Karpas-422 (cell line): ENCODE data around the gene IFNA6. TPM values are rescaled to one million over a fixed set of nuclear protein-coding genes. Genes with fewer than 3 reads are reported as not detected.
A peak's percentile ranks its signal among the peaks of the same experiment; 100 is the strongest.

Source experiments
- DNase-seq: peaks from one replicate; pipeline ENCODE4 v3.0.0-alpha.2; 2015
- H2AFZ ChIP-seq: fragments of 200-600 bp; sonication (generic); 2 replicates; pipeline ENCODE4 v1.6.1; 2014; ENCODE audit warnings: antibody characterized with exemption, low read length, mixed read lengths
- H3K27ac ChIP-seq: fragments of 200-600 bp; sonication (generic); 2 replicates; pipeline ENCODE4 v1.5.1; 2014; ENCODE audit warnings: mild to moderate bottlenecking, low read length, moderate library complexity
- H3K27me3 ChIP-seq: fragments of 200-600 bp; sonication (generic); 2 replicates; pipeline ENCODE4 v1.6.1; 2014; ENCODE audit warnings: low read length, mixed read lengths
- H3K36me3 ChIP-seq: fragments of 200-600 bp; sonication (generic); 2 replicates; pipeline ENCODE4 v1.6.1; 2014; ENCODE audit warnings: low read length, mixed read lengths; ENCODE audit not compliant: insufficient read depth
- H3K4me1 ChIP-seq: fragments of 200-600 bp; sonication (generic); 2 replicates; pipeline ENCODE4 v1.6.1; 2014; ENCODE audit warnings: mild to moderate bottlenecking, low read length, mixed read lengths
- H3K4me2 ChIP-seq: fragments of 200-600 bp; sonication (generic); 2 replicates; pipeline ENCODE4 v1.6.1; 2014; ENCODE audit warnings: low read length, low read depth, mild to moderate bottlenecking; ENCODE audit not compliant: poor library complexity, severe bottlenecking
- H3K4me3 ChIP-seq: fragments of 200-600 bp; sonication (generic); 2 replicates; pipeline ENCODE4 v1.5.1; 2014; ENCODE audit warnings: mild to moderate bottlenecking, antibody characterized with exemption, low read length, mixed read lengths
- H3K79me2 ChIP-seq: fragments of 200-600 bp; sonication (generic); 2 replicates; pipeline ENCODE4 v1.6.1; 2014; ENCODE audit warnings: mild to moderate bottlenecking, low read length, mixed read lengths
- H3K9ac ChIP-seq: fragments of 200-600 bp; sonication (generic); 2 replicates; pipeline ENCODE4 v1.6.0; 2014; ENCODE audit warnings: low read length
- H3K9me2 ChIP-seq: fragments of 200-600 bp; sonication (generic), shearing (Covaris generic); replicated peaks from 2 replicates; pipeline ENCODE4 v1.6.0; 2014; ENCODE audit warnings: mild to moderate bottlenecking, low read length, moderate library complexity; ENCODE audit not compliant: insufficient read depth
- H3K9me3 ChIP-seq: fragments of 300-700, 200-600 bp; sonication (generic); 2 replicates; pipeline ENCODE4 v1.6.1; 2014; ENCODE audit warnings: low read length, mixed read lengths
- H4K20me1 ChIP-seq: fragments of 200-600 bp; sonication (generic); 2 replicates; pipeline ENCODE4 v1.6.1; 2014; ENCODE audit warnings: mild to moderate bottlenecking, antibody characterized with exemption, low read length, low read depth; ENCODE audit not compliant: insufficient read depth
- total RNA-seq: library from RNA; depleted of rRNA; stranded (reverse); fragments of >200 nt; shearing (Covaris generic); gene quantifications from 2 replicates; pipeline ENCODE4 v1.2.3, GENCODE V29; 2014; ENCODE audit warnings: low replicate concordance

Gene IFNA6
- total RNA-seq, 1 experiment from 2014 or later: not detected

GRCh38 chr9:21336457-21336856 lies 14.2 kb downstream of the IFNA6 start:
- H3K9ac ChIP-seq: no peak overlapping the region
- no peak for DNase-seq
- H3K4me1 ChIP-seq: peaks cover 25% of the 10 kb centered on the region
- peaks cover 3% of the 10 kb centered on the region; the same call in 1 of the 2 replicates for H3K36me3 ChIP-seq
- no peaks in the 10 kb centered on the region for H3K9me2 ChIP-seq
- H3K4me2 ChIP-seq: peak overlapping the region; percentile 88
- no peaks in the 10 kb centered on the region for H3K9me3 ChIP-seq
- no peak overlapping the region for H3K4me3 ChIP-seq
- H3K79me2 ChIP-seq: peaks cover 37% of the 10 kb centered on the region
- no peaks in the 10 kb centered on the region for H3K27me3 ChIP-seq
- H4K20me1 ChIP-seq: peaks cover 32% of the 10 kb centered on the region
- H2AFZ ChIP-seq: no peak overlapping the region
- no peak overlapping the region for H3K27ac ChIP-seq

GRCh38 chr9:21334701-21335632 lies 15.7 kb downstream of the IFNA6 start, which contains the start of gene KLHL9:
KLHL9 (minus strand) TSS chr9:21335404; CDS start chr9:21334859, 545 bp downstream.
- peak within 1 kb of the TSS; percentile 86 for H3K9ac ChIP-seq
- peaks cover 25% of the 10 kb centered on the region for H3K4me1 ChIP-seq
- DNase-seq: peak; percentile 95
- H3K4me2 ChIP-seq: peak within 1 kb of the TSS; percentile 88
- H2AFZ ChIP-seq: peak within 1 kb of the TSS; percentile 96
- H3K4me3 ChIP-seq: peak within 1 kb of the TSS; percentile 81
- no peaks in the 10 kb centered on the region for H3K9me2 ChIP-seq
- peak within 1 kb of the TSS; percentile 46 for H3K27ac ChIP-seq
- peaks cover 51% of the 10 kb centered on the region for H3K79me2 ChIP-seq
- no peaks in the 10 kb centered on the region for H3K9me3 ChIP-seq
- H4K20me1 ChIP-seq: peaks cover 43% of the 10 kb centered on the region
- H3K36me3 ChIP-seq: peaks cover 3% of the 10 kb centered on the region; the same call in 1 of the 2 replicates
- H3K27me3 ChIP-seq: no peaks in the 10 kb centered on the region

- H3K9me2 ChIP-seq: no peaks in the 10 kb centered on the region
- H3K4me1 ChIP-seq: peaks cover 25% of the 10 kb centered on the region
- peaks cover 3% of the 10 kb centered on the region; the same call in 1 of the 2 replicates for H3K36me3 ChIP-seq
- H4K20me1 ChIP-seq: peaks cover 57% of the 10 kb centered on the region
- DNase-seq: no peak
- H3K79me2 ChIP-seq: peaks cover 66% of the 10 kb centered on the region
- peak overlapping the region; percentile 88 for H3K4me2 ChIP-seq
- H3K9me3 ChIP-seq: no peaks in the 10 kb centered on the region
- H3K27ac ChIP-seq: no peak overlapping the region
- no peak overlapping the region for H3K9ac ChIP-seq
- no peaks in the 10 kb centered on the region for H3K27me3 ChIP-seq
- H2AFZ ChIP-seq: no peak overlapping the region
- peak overlapping the region; percentile 81; the same call in 1 of the 2 replicates for H3K4me3 ChIP-seq
These were observed 17.5 kb downstream of the IFNA6 start for GRCh38 chr9:21333226-21333625.

GRCh38 chr9:21331676-21332402 lies 18.8 kb downstream of the IFNA6 start:
- DNase-seq: no peak
- H3K27me3 ChIP-seq: no peaks in the 10 kb centered on the region
- no peak overlapping the region for H3K4me3 ChIP-seq
- H3K9me2 ChIP-seq: no peaks in the 10 kb centered on the region
- H2AFZ ChIP-seq: no peak overlapping the region
- peaks cover 74% of the 10 kb centered on the region for H3K79me2 ChIP-seq
- peaks cover 67% of the 10 kb centered on the region for H4K20me1 ChIP-seq
- H3K4me2 ChIP-seq: peak overlapping the region; percentile 88
- H3K27ac ChIP-seq: no peak overlapping the region
- peaks cover 25% of the 10 kb centered on the region for H3K4me1 ChIP-seq
- no peaks in the 10 kb centered on the region for H3K9me3 ChIP-seq
- no peak overlapping the region for H3K9ac ChIP-seq
- peaks cover 3% of the 10 kb centered on the region; the same call in 1 of the 2 replicates for H3K36me3 ChIP-seq

GRCh38 chr9:21326526-21327139 lies 24.1 kb downstream of the IFNA6 start:
- DNase-seq: peak; percentile 82
- Histone ChIP-seq H3K4me2 (no peak overlapping the region), H3K4me3 (no peak overlapping the region), H3K27ac (no peak overlapping the region), H3K9ac (no peak overlapping the region), H3K4me1 (no peaks in the 10 kb centered on the region), H3K79me2 (peaks cover 49% of the 10 kb centered on the region), H4K20me1 (peaks cover 47% of the 10 kb centered on the region), H3K36me3 (no peaks in the 10 kb centered on the region; the same call in 1 of the 2 replicates), H3K9me2 (no peaks in the 10 kb centered on the region), H3K9me3 (no peaks in the 10 kb centered on the region), H3K27me3 (no peaks in the 10 kb centered on the region), H2AFZ (no peak overlapping the region)

- H3K9ac ChIP-seq: no peak overlapping the region
- H3K4me3 ChIP-seq: no peak overlapping the region
- no peak overlapping the region for H2AFZ ChIP-seq
- H3K9me3 ChIP-seq: no peaks in the 10 kb centered on the region
- no peaks in the 10 kb centered on the region for H3K36me3 ChIP-seq
- H3K79me2 ChIP-seq: peaks cover 26% of the 10 kb centered on the region
- no peaks in the 10 kb centered on the region for H3K9me2 ChIP-seq
- DNase-seq: no peak
- H3K27ac ChIP-seq: no peak overlapping the region
- peaks cover 27% of the 10 kb centered on the region for H4K20me1 ChIP-seq
- no peak overlapping the region for H3K4me2 ChIP-seq
- H3K27me3 ChIP-seq: no peaks in the 10 kb centered on the region
- H3K4me1 ChIP-seq: no peaks in the 10 kb centered on the region
These were observed 26.6 kb downstream of the IFNA6 start for GRCh38 chr9:21324047-21324446.

- Histone ChIP-seq H3K9ac (no peak overlapping the region), H4K20me1 (peaks cover 19% of the 10 kb centered on the region), H2AFZ (no peak overlapping the region), H3K4me3 (no peak overlapping the region), H3K9me2 (no peaks in the 10 kb centered on the region), H3K4me1 (no peaks in the 10 kb centered on the region), H3K9me3 (no peaks in the 10 kb centered on the region), H3K79me2 (peaks cover 15% of the 10 kb centered on the region; the same call in 1 of the 2 replicates), H3K36me3 (no peaks in the 10 kb centered on the region), H3K27ac (no peak overlapping the region), H3K4me2 (no peak overlapping the region), H3K27me3 (no peaks in the 10 kb centered on the region)
- no peak for DNase-seq
These were observed 27.7 kb downstream of the IFNA6 start for GRCh38 chr9:21322911-21323461.
